NCI-H524 (cell line): ENCODE data around the gene SYT11.
"Not testable (repeated sequence)": the region's sequence is repeated elsewhere in the genome, so short reads cannot be mapped to it uniquely, and the experiment has no call there.

ENCODE experiments used
- DNase-seq, 2 experiments: peaks; one replicate each; lab custom pipeline; 2025; lab: John Stamatoyannopoulos, UW

SYT11 gene

DNA sequence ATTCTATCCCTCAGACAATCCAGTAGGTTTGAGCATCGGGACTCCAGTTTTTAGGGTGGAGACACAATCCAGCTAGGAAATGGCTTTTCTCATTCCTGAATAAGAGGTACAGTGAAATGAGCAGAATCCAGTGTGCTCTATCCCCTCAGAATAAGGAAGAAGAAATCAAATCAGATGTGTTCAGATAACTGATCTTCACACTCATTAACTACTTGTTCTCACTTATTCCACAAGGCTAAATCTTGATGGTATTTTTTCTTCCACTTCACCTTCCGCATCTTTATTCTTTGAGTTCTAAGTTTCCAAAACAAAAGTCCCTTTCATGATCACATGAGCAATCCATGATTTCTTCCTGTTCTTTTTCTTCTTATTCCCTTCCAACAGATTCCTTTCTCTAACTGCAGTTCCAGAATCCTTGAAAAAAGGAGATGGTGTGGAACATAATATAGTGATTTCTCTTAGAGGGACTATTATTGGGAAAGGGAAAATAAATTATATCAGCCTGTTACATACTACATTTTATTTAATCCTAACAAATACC is 1.7 kb downstream of the SYT11 start:
- DNase-seq: no peak

- DNase-seq: no peak
These were observed 2.5 kb downstream of the SYT11 start for GRCh38 chr1:155861896-155862295.

DNA sequence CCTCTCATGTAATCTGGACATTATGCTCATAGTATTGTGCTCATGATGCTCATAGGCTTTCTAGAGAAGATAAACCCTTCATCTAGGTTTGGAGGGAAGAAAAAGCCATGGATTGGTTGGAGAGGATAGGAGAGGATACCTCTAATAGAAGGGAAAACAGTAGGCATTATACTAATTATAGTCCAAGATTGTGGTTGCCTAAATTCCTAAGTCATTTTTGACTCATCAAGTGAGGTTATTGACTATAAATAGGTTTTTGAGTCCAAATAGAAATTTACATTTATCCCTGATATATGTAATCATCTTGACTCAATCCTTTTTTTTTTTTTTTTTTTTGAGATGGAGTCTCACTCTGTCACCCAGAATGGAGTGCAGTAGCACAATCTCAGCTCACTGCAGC is 5.0 kb downstream of the SYT11 start:
- no peak for DNase-seq

DNA sequence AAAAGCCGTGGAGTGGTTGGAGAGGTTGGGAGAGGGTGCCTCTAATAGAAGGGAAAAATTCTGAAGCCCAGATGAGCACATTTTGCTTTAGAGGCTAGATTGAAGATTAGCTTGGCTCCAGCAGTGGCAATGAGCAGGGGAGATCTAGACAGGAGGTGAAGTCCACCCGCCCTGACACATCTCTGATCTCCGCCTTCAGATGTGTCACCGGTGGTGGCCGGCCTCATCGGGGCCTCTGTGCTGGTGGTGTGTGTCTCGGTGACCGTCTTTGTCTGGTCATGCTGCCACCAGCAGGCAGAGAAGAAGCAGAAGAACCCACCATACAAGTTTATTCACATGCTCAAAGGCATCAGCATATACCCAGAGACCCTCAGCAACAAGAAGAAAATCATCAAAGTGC is 8.4 kb downstream of the SYT11 start:
- no peak for DNase-seq

- DNase-seq: peak; percentile 28 to 68
These were observed 12.0 kb downstream of the SYT11 start for GRCh38 chr1:155871390-155871789.

- no peak for DNase-seq
These were observed 13.2 kb downstream of the SYT11 start for GRCh38 chr1:155872527-155872926.

- DNase-seq: peak; percentile 13 to 50
These were observed 14.5 kb downstream of the SYT11 start for GRCh38 chr1:155873860-155874259.

- no peak for DNase-seq
These were observed 18.6 kb downstream of the SYT11 start for GRCh38 chr1:155877945-155878344.

DNA sequence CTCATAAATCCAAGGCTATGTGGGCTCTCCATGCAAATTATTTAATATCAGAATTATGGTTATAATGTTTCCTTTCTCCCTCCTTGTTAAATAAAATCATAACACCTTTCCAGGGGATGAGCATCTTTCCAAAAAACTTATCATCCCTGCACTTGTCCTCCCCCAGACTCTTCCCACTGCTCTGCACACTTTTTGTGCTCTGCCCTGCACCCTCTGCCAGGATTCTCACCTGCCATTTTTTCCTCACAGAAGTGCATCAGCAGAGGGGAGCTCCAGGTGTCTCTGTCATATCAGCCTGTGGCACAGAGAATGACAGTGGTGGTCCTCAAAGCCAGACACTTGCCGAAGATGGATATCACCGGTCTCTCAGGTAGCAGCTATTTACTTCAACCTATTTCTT is 20.9 kb downstream of the SYT11 start:
- no peak for DNase-seq

DNA sequence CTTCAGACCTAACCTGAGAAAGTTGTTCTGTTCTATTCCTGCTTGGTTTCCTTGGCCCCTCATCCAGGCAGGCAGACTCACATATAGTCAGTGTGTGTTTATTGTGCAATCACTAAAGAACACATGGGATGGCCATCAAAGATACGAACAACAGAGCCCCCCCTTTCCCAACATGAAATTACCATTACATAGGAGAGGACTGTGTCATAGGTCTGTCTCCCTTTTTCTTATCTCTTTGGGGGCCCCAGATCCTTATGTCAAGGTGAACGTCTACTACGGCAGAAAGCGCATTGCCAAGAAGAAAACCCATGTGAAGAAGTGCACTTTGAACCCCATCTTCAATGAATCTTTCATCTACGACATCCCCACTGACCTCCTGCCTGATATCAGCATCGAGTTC is 21.6 kb downstream of the SYT11 start:
- DNase-seq: no peak

DNA sequence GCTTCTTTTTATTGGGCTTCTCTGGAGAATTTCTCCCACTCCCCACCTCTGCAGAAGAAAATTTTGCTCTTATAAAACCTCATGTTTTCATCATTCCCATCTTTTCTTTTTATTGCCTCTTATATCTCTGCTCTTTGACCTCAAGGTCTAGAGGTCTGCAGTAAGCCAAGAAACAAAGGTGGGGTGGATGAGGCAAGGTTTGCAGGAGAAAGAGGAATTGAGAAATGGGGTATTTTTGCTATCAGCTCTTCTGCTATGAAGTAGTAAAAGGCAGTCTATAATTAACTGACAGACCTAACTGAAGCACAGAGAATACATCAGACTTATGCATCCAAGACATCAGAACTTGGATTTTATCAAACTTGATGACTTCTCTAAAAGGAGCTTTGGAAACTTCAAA is 22.9 kb downstream of the SYT11 start:
- no peak for DNase-seq

- no peak for DNase-seq
These were observed 23.4 kb downstream of the SYT11 start for GRCh38 chr1:155882766-155883165.

DNA sequence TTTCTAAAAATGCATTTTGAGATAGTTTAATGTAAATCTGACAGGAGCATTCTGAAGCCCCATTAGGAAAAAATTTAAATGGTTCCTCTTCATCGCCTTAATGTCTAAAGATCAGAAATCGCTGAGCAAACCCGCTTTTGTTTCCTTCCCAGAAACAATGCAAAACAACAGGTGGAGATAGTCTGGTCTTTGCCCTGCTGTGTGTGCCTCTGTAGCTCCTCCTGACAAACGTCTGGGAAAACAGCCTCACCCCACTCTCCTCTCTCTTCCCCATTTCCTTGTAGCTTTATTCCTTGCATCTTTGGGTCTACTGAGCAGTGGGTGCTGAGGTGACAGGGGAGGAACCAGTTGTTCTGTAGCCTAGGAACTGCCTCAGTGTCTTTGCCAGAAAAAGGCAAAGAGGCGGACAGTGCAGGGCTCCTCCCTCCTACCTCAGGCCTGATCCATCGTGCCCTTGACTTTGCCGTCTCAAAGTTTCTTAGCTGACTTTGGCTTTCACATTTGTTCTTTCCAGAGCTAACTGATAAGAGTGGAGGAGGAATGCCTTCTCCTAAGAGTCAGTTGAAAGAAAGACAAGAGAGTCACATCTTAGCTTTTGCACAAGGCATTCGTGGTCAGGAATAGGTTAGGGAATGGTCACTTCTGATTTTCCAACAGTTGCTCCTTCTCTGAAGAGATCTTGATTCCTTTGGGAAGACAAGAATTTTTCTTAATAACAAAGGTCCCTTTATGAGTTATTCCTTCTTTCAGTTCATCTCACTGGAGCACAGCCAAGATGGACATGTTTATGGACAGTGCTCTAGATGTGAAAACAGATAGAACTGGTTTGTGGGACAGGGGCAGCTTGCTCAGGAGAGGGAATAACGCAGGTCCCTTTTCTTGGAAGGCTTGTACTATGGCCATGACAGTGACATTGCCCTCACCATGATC is 24.9 kb downstream of the SYT11 start:
- no peak for DNase-seq

DNA sequence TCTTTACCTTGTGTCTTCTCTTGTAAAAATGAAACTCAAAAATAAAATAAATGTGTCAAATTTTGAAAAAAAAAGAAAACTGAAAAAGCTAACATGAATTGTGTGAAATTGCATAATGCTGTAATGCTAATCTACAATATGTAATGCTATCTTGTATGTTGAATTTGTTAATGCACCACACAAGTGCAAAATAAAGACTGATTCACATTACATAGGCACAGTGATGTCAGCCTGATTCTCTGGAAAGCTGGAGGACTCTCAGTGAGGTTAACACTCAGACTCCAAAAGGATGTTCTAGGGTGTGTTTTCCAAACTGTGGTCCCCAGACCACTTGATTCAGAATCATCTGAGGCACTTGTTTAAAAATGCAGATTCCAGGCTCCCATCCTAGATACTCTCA is 25.6 kb downstream of the SYT11 start:
- DNase-seq: no peak

- no peak for DNase-seq
These were observed 29.1 kb downstream of the SYT11 start for GRCh38 chr1:155888481-155888880.

DNA sequence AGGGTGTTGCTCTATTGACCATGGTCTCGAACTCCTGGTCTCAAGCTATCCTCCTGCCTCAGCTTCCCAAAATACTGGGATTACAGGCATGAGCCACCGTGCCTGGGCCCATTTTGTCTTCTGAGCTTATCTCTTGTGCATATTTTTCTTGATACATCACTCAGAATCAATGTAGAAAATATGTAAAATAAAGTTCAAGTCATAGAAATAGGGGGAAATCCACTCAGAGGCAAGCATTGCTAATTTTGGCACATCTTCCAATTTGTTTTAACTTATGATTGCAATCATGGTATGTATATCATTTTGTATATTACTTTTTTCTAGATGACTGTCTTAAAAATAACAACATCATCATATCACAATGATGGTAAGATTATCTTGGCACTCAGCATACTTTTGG is 30.2 kb downstream of the SYT11 start:
- DNase-seq: no peak

GRCh38 chr1:155890251-155890650 is 30.9 kb downstream of the SYT11 start:
- DNase-seq: no peak

GRCh38 chr1:155892796-155893195 is 33.4 kb downstream of the SYT11 start:
- no peak for DNase-seq

DNA sequence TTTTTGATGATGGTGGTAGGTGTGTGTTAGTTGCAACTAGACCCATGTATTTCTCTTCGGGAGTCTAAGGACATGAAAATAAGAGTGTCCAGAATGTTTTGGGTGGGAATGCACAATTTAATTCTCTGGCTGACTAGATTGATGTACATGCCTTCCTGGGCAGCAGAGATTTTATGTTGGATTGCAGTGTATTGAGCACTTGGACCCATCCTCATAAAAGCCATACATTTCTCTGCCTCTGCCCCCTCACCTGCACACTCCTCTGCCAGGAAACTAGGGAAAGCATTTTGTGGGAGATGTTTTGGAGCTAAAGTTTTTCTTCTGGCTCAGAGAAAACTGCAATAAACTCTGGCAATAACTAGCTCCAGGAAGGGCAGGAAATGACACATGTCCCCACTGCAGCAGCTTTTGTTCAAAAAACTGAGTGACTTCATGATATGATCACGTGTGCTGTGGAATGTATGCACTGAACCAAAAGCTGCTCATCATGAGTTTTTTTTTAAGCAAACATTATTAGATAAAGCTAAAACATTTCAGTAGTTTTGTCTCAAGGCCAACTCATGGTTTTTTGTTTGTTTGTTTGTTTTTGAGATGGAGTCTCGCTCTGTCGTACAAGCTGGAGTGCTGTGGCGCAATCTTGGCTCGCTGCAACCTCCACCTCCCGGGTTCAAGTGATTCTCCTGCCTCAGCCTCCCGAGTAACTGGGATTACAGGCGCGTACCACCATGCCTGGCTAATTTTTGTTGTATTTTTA is 34.2 kb downstream of the SYT11 start:
- DNase-seq: no peak

- DNase-seq: not testable (repeated sequence)
These were observed 36.2 kb downstream of the SYT11 start for GRCh38 chr1:155895617-155896016.

- DNase-seq: not testable (repeated sequence)
These were observed 37.1 kb downstream of the SYT11 start for GRCh38 chr1:155896476-155896875.

GRCh38 chr1:155897746-155898145 is 38.4 kb downstream of the SYT11 start:
- DNase-seq: no peak

DNA sequence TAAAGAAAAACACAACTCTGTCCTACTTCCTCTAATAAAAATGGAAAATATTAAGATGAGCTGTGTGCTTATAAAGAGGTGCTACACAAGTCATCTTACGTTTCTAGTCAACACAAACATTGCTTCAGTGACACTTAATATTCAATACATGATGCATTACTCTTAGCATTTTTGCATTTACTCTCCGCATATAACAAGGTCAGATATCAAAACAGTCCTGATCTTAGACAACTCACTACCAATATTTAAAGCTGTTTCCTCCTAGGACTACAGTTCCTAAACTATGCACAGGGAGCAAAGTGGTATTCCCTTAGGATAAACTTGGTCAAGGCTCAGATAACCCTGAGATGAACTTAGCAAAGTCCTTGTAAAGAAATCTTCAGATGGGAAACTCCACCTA is 39.5 kb downstream of the SYT11 start:
- DNase-seq: no peak
